ENCODE data around the gene CHRNB1.

GRCh38 chr17:7408252-7408727 is 36.6 kb upstream of the CHRNB1 start:
- TF ChIP-seq CTCF (IDR thresholded peaks at IDR 0.05 in 8 of 11, conservative IDR thresholded peaks at IDR 0.05 in 3 of 11) (no peak), POLR2AphosphoS5 (IDR thresholded peaks at IDR 0.05) (no peak)

All from spleen (tissue), 7 donors.